Stimulated activated naive CD8-positive, alpha-beta T cell treated with anti-CD3 and anti-CD28 coated beads, Interleukin-15, amount 100 ng/mL, for 72 hours (primary cell): ENCODE measurements around the gene RSRC1.

ENCODE experiments used
- ATAC-seq: fragments of 150-1000 bp; cut with Tn5 transposase; 2 replicates; pipeline ENCODE4 v1.10.0; 2021; ENCODE audit warnings: mild to moderate bottlenecking, moderate library complexity
- DNase-seq, 2 donors: peaks; one replicate each; pipeline ENCODE4 v3.0.0; 2021 to 2022
- H3K27ac Mint-ChIP-seq, 2 donors: one replicate each; pipeline ENCODE4 v1.8.0; 2022; ENCODE audit warnings: mild to moderate bottlenecking in 2 of 2, mixed read lengths in 2 of 2, moderate library complexity in 2 of 2
- H3K27me3 Mint-ChIP-seq: one replicate; pipeline ENCODE4 v1.8.0; 2022; ENCODE audit warnings: mixed read lengths
- H3K4me1 Mint-ChIP-seq: one replicate; pipeline ENCODE4 v1.8.0; 2022; ENCODE audit warnings: mild to moderate bottlenecking, mixed read lengths
- H3K4me3 Mint-ChIP-seq, 2 donors: one replicate each; pipeline ENCODE4 v1.8.0; 2022; ENCODE audit warnings: mild to moderate bottlenecking in 2 of 2, mixed read lengths in 2 of 2, moderate library complexity in 1 of 2
- H3K9me3 Mint-ChIP-seq, 2 donors: one replicate each; pipeline ENCODE4 v1.8.0; 2022; ENCODE audit warnings: mixed read lengths in 2 of 2

RSRC1 gene

DNA sequence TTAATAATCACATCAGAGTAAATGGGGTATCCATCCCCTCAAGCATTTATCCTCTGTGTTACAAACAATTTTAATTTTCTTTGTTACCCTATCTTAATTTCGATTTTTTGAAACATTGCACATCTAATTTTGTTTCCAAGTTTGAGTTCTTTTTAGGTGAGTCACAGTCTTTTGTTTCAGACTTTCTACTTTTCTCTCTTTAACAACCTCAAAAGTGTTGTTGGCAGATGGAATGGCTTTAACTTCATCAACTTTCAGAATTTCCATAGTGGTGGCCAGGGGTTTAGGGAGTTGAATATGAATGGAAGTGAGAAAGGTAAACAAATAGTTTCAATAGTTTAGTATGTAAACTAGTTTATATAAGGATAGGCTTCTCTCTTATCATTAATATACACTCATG lies 238.1 kb downstream of the RSRC1 start:
- ATAC-seq (no peak), DNase-seq (no peak)
- no peak overlapping the region for H3K27ac Mint-ChIP-seq
- H3K27me3 Mint-ChIP-seq = no peaks in the 10 kb centered on the region
- no peaks in the 10 kb centered on the region for H3K4me1 Mint-ChIP-seq
- H3K4me3 Mint-ChIP-seq = no peak overlapping the region
- H3K9me3 Mint-ChIP-seq = peaks cover 0 to 12% of the 10 kb centered on the region in 2 donors

- Mint-ChIP-seq H3K27me3 (no peaks in the 10 kb centered on the region), H3K27ac (no peak overlapping the region), H3K9me3 (no peaks in the 10 kb centered on the region), H3K4me3 (no peak overlapping the region), H3K4me1 (no peaks in the 10 kb centered on the region)
- no peak for ATAC-seq
- no peak for DNase-seq
Observed at GRCh38 chr3:158350971-158351370, 241.1 kb downstream of the RSRC1 start.

- no peak for ATAC-seq
- DNase-seq = no peak
- no peaks in the 10 kb centered on the region for H3K9me3 Mint-ChIP-seq
- no peak overlapping the region for H3K27ac Mint-ChIP-seq
- H3K4me1 Mint-ChIP-seq = no peaks in the 10 kb centered on the region
- no peaks in the 10 kb centered on the region for H3K27me3 Mint-ChIP-seq
- H3K4me3 Mint-ChIP-seq = no peak overlapping the region
Observed at GRCh38 chr3:158352551-158352950, 242.7 kb downstream of the RSRC1 start.

DNA sequence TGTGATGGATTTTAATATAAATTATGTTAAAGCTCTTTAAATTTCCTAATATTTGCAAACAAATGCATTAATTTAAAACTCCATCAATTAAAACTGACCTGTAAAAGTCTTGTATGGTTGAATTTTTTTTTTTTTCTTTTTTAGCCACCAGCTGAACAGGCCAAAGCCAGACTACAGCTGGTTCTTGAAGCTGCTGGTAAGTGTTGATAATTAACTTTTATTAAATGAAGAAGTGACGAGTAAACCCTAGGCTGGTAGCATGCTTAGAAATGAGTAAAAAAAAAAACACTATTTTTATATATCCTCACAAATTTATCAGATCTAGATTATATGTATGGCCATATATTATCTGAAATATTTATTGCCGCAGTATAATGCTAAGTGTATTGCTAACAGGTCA lies 244.8 kb downstream of the RSRC1 start:
- no peak for ATAC-seq
- H3K9me3 Mint-ChIP-seq = peaks cover 0 to 4% of the 10 kb centered on the region in 2 donors

DNA sequence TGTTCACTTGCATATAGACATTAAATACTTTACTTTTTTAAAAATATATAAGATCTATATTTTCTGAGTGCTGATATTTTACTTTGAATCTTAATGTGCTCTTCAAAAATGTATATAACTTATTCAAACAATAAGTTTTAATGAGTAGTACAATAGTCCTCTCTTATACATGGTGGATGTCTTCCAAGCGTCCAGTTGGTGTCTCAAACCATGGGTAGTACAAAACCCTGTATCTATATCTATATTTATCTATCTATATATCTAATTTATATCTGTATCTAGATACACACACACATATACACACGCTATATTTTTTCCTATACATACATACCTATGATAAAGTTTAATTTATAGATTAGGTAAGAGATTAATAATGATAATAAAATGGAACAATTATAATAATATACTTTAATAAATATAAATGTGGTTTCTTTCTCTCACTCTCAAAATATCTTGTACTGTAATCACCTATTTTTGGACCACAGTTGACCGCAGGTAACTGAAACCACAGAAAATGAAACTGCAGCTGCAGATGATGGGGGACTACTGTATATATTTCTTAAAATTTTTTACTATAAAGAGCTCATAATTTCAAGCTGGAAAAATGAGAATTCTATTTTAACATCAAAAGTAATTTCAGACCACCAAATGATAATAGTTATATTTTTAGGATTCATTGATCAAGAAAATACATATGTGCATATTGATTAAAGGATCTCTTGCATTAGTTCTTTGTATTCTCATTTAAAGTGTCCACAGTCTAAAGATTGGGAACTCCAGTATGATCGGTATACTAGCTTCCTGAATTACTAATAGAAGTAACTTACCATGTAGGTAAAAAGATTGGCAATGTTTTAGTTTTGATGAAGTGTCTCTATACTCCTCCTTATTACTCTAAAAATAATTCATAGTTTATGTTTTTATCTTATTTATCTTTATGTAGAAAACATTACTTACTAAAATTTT lies 246.0 kb downstream of the RSRC1 start:
- Mint-ChIP-seq H3K4me1 (no peaks in the 10 kb centered on the region), H3K27me3 (no peaks in the 10 kb centered on the region), H3K9me3 (peaks cover 0 to 10% of the 10 kb centered on the region in 2 donors), H3K4me3 (no peak overlapping the region), H3K27ac (no peak overlapping the region)
- DNase-seq = no peak
- no peak for ATAC-seq

More for the DNA sequence above, 244.8 kb downstream of the RSRC1 start:
- no peak overlapping the region for H3K27ac Mint-ChIP-seq
- no peaks in the 10 kb centered on the region for H3K27me3 Mint-ChIP-seq
- no peak for DNase-seq
- H3K4me3 Mint-ChIP-seq = no peak overlapping the region
- H3K4me1 Mint-ChIP-seq = no peaks in the 10 kb centered on the region

- Mint-ChIP-seq H3K4me3 (no peak overlapping the region), H3K27me3 (no peaks in the 10 kb centered on the region), H3K4me1 (no peaks in the 10 kb centered on the region), H3K27ac (peak overlapping the region in 1 of 2 donors; percentile 31), H3K9me3 (peaks cover 5 to 10% of the 10 kb centered on the region in 2 donors)
- DNase-seq (no peak), ATAC-seq (no peak)
Observed at GRCh38 chr3:158359339-158359738, 249.4 kb downstream of the RSRC1 start.

DNA sequence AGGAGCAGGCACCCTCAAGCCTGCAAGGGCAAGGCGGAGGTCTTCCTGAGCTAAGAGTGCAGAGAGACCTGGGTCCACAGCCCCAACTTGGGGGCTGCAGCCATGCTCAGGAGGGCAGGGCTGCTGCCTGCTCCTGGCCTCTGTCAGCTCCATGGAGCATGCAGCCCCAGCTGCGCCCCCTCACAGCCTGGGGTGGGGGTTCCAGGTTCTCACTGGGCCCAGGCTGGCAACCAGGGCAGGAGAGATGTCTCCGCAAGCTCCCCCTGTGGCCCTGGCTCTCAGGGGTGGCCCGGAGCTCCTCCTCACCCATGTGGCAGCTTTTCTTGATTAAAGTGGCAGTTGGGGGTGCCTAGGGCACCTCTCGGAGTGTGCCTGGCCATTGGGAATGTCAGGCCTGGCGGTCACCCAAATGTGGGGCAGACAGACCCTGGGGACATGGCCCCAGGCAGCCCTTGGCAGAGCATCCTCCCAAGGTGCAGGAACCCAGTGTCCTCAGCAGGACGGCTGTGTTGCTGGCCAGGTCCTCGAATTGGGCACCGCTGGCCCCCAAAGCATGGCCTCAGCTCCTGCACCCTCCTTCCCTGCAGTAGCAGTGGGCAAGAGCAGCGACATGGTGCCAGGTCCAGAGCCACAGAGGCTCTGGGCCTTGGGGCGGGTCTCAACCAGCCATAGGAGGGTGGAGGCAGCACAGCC lies 251.0 kb downstream of the RSRC1 start:
- Mint-ChIP-seq H3K4me1 (no peaks in the 10 kb centered on the region), H3K27ac (no peak overlapping the region), H3K9me3 (peaks cover 5 to 13% of the 10 kb centered on the region in 2 donors), H3K27me3 (no peaks in the 10 kb centered on the region), H3K4me3 (no peak overlapping the region)
- DNase-seq (no peak), ATAC-seq (no peak)

- no peaks in the 10 kb centered on the region for H3K27me3 Mint-ChIP-seq
- ATAC-seq = no peak
- no peak overlapping the region for H3K27ac Mint-ChIP-seq
- H3K9me3 Mint-ChIP-seq = peaks cover 0 to 17% of the 10 kb centered on the region in 2 donors
- H3K4me1 Mint-ChIP-seq = no peaks in the 10 kb centered on the region
- no peak for DNase-seq
- no peak overlapping the region for H3K4me3 Mint-ChIP-seq
Observed at GRCh38 chr3:158368271-158368670, 258.4 kb downstream of the RSRC1 start.

DNA sequence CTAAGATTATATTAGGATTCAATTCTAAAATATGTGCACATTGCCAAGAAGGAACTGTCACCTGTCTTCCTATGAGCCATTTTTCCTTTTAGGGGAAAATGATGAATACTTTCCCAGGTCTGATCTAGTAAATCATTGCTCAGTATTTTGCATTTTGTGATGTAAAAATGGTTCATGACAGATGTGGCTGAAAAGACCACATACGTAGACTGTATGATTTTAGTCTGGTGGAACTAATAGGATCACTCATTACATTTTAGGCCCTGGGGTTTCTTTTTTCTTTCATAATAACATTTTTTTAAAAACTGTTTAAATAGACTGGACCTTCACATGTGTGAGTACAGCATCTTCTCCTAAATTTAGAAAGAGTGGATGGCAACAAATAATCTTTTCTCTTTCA lies 259.4 kb downstream of the RSRC1 start:
- Mint-ChIP-seq H3K27me3 (no peaks in the 10 kb centered on the region), H3K9me3 (peaks cover 0 to 17% of the 10 kb centered on the region in 2 donors), H3K4me3 (no peak overlapping the region), H3K4me1 (no peaks in the 10 kb centered on the region), H3K27ac (no peak overlapping the region)
- DNase-seq (no peak), ATAC-seq (no peak)

DNA sequence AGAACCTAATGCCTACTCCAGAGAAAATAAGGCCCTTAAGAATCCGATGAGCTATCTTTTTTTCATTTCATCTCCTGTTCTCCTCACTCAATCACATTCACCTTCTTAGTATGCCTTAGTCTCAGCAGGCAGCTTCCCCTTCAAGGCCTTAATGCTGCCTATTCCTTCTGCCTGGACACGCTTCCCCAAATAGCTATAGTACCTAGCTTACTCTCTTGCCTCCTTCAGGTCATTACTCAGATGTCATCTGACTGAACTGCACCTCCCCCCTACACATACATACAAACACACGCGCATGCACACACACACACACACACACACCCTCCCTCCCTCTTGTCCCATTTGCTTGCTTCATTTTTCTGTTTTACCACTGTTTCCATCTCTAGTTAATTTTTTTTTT lies 269.6 kb downstream of the RSRC1 start:
- H3K4me3 Mint-ChIP-seq = no peak overlapping the region
- H3K9me3 Mint-ChIP-seq = no peaks in the 10 kb centered on the region
- H3K27ac Mint-ChIP-seq = peak overlapping the region in 1 of 2 donors; percentile 40
- no peak for DNase-seq
- no peak for ATAC-seq
- no peaks in the 10 kb centered on the region for H3K4me1 Mint-ChIP-seq
- H3K27me3 Mint-ChIP-seq = no peaks in the 10 kb centered on the region

- Mint-ChIP-seq H3K4me1 (no peaks in the 10 kb centered on the region), H3K9me3 (no peaks in the 10 kb centered on the region), H3K27me3 (no peaks in the 10 kb centered on the region), H3K27ac (no peak overlapping the region), H3K4me3 (no peak overlapping the region)
- ATAC-seq = no peak
- no peak for DNase-seq
Observed at GRCh38 chr3:158381262-158381868, 271.5 kb downstream of the RSRC1 start.

GRCh38 chr3:158382479-158382878 lies 272.6 kb downstream of the RSRC1 start:
- ATAC-seq = no peak
- Mint-ChIP-seq H3K4me3 (no peak overlapping the region), H3K27me3 (no peaks in the 10 kb centered on the region), H3K4me1 (no peaks in the 10 kb centered on the region), H3K9me3 (no peaks in the 10 kb centered on the region), H3K27ac (no peak overlapping the region)
- DNase-seq = no peak

- no peaks in the 10 kb centered on the region for H3K9me3 Mint-ChIP-seq
- no peak overlapping the region for H3K4me3 Mint-ChIP-seq
- ATAC-seq (peak; percentile 50), DNase-seq (no peak)
- H3K4me1 Mint-ChIP-seq = no peaks in the 10 kb centered on the region
- H3K27me3 Mint-ChIP-seq = no peaks in the 10 kb centered on the region
- no peak overlapping the region for H3K27ac Mint-ChIP-seq
Observed at GRCh38 chr3:158384019-158384418, 274.1 kb downstream of the RSRC1 start.

- Mint-ChIP-seq H3K27me3 (no peaks in the 10 kb centered on the region), H3K4me3 (no peak overlapping the region), H3K4me1 (no peaks in the 10 kb centered on the region), H3K27ac (no peak overlapping the region), H3K9me3 (peaks cover 20 to 39% of the 10 kb centered on the region in 2 donors)
- ATAC-seq = no peak
- DNase-seq = no peak
Observed at GRCh38 chr3:158395421-158395820, 285.5 kb downstream of the RSRC1 start.

- no peak for ATAC-seq
- Mint-ChIP-seq H3K9me3 (no peaks in the 10 kb centered on the region), H3K4me1 (no peaks in the 10 kb centered on the region), H3K27me3 (no peaks in the 10 kb centered on the region), H3K4me3 (no peak overlapping the region), H3K27ac (no peak overlapping the region)
- no peak for DNase-seq
Observed at GRCh38 chr3:158402590-158402989, 292.7 kb downstream of the RSRC1 start.

- Mint-ChIP-seq H3K27me3 (no peaks in the 10 kb centered on the region), H3K9me3 (no peaks in the 10 kb centered on the region), H3K4me1 (no peaks in the 10 kb centered on the region), H3K4me3 (no peak overlapping the region), H3K27ac (no peak overlapping the region)
- DNase-seq (no peak), ATAC-seq (no peak)
Observed at GRCh38 chr3:158403013-158403412, 293.1 kb downstream of the RSRC1 start.
